NAMALWA (cell line): ENCODE measurements around the gene CAB39L.
"Not testable (repeated sequence)": the region's sequence is repeated elsewhere in the genome, so short reads cannot be mapped to it uniquely, and the experiment has no call there.

Experiments
- DNase-seq: peaks from one replicate; pipeline ENCODE4 v3.0.0-alpha.2; 2015; ENCODE audit warnings: low spot score

CAB39L gene

GRCh38 chr13:49308921-49309408 lies 134.9 kb downstream of the CAB39L start:
- no peak for DNase-seq

GRCh38 chr13:49308097-49308875 lies 135.6 kb downstream of the CAB39L start:
- no peak for DNase-seq

- no peak for DNase-seq
Measured at GRCh38 chr13:49307365-49307764, 136.5 kb downstream of the CAB39L start.

- peak; percentile 48 for DNase-seq
Measured at GRCh38 chr13:49305792-49306425, 138.0 kb downstream of the CAB39L start.

- DNase-seq: no peak
Measured at GRCh38 chr13:49304763-49305700, 138.8 kb downstream of the CAB39L start.

- DNase-seq: no peak
Measured at GRCh38 chr13:49304356-49304755, 139.5 kb downstream of the CAB39L start.

- DNase-seq: no peak
Measured at GRCh38 chr13:49303533-49304252, 140.2 kb downstream of the CAB39L start.

GRCh38 chr13:49302817-49303216 lies 141.0 kb downstream of the CAB39L start:
- DNase-seq: no peak

GRCh38 chr13:49302222-49302621 lies 141.6 kb downstream of the CAB39L start:
- no peak for DNase-seq

- peak; percentile 90 for DNase-seq
Measured at GRCh38 chr13:49300739-49301589, 142.9 kb downstream of the CAB39L start.

GRCh38 chr13:49300276-49300675 lies 143.6 kb downstream of the CAB39L start:
- DNase-seq: no peak

- DNase-seq: no peak
Measured at GRCh38 chr13:49298903-49299605, 144.8 kb downstream of the CAB39L start.

- no peak for DNase-seq
Measured at GRCh38 chr13:49298416-49298815, 145.4 kb downstream of the CAB39L start.

GRCh38 chr13:49297338-49297737 lies 146.5 kb downstream of the CAB39L start:
- no peak for DNase-seq

GRCh38 chr13:49296659-49297058 lies 147.2 kb downstream of the CAB39L start:
- DNase-seq: no peak

GRCh38 chr13:49295244-49295643 lies 148.6 kb downstream of the CAB39L start:
- no peak for DNase-seq

- not testable (repeated sequence) for DNase-seq
Measured at GRCh38 chr13:49294723-49295122, 149.1 kb downstream of the CAB39L start.

GRCh38 chr13:49292742-49293486 lies 150.9 kb downstream of the CAB39L start:
- no peak for DNase-seq

- DNase-seq: no peak
Measured at GRCh38 chr13:49288458-49288857, 155.4 kb downstream of the CAB39L start.
